NCI-H345 treated with DMSO at 0.1 percent for 48 hours (cell line): ENCODE measurements around the gene FARS2.
"Not testable (repeated sequence)": the region's sequence is repeated elsewhere in the genome, so short reads cannot be mapped to it uniquely, and the experiment has no call there.

Experiments
- DNase-seq: peaks from one replicate; lab custom pipeline; 2025; ENCODE audit not compliant: unreplicated experiment; lab: John Stamatoyannopoulos, UW

The FARS2 gene

GRCh38 chr6:5772408-5773120 lies 511.3 kb downstream of the FARS2 start:
- no peak for DNase-seq

GRCh38 chr6:5776104-5776503 lies 514.8 kb downstream of the FARS2 start:
- no peak for DNase-seq

GRCh38 chr6:5776706-5777390 lies 515.5 kb downstream of the FARS2 start:
- no peak for DNase-seq

GRCh38 chr6:5778317-5778857 lies 517.1 kb downstream of the FARS2 start:
- no peak for DNase-seq

GRCh38 chr6:5778906-5779305 lies 517.6 kb downstream of the FARS2 start:
- no peak for DNase-seq

- no peak for DNase-seq
Observed at GRCh38 chr6:5781019-5781418, 519.7 kb downstream of the FARS2 start.

- DNase-seq: no peak
Observed at GRCh38 chr6:5781966-5782556, 520.7 kb downstream of the FARS2 start.

- no peak for DNase-seq
Observed at GRCh38 chr6:5782783-5783547, 521.7 kb downstream of the FARS2 start.

- DNase-seq: no peak
Observed at GRCh38 chr6:5783584-5784089, 522.3 kb downstream of the FARS2 start.

- no peak for DNase-seq
Observed at GRCh38 chr6:5785249-5785648, 523.9 kb downstream of the FARS2 start.

- DNase-seq: no peak
Observed at GRCh38 chr6:5786321-5786968, 525.1 kb downstream of the FARS2 start.

GRCh38 chr6:5786969-5787720 lies 525.8 kb downstream of the FARS2 start:
- DNase-seq: no peak

GRCh38 chr6:5789426-5789825 lies 528.1 kb downstream of the FARS2 start:
- not testable (repeated sequence) for DNase-seq

- not testable (repeated sequence) for DNase-seq
Observed at GRCh38 chr6:5796555-5796954, 535.2 kb downstream of the FARS2 start.

- DNase-seq: not testable (repeated sequence)
Observed at GRCh38 chr6:5806406-5806805, 545.1 kb downstream of the FARS2 start.

- DNase-seq: no peak
Observed at GRCh38 chr6:5809450-5809849, 548.1 kb downstream of the FARS2 start.

- no peak for DNase-seq
Observed at GRCh38 chr6:5811997-5812396, 550.7 kb downstream of the FARS2 start.

- no peak for DNase-seq
Observed at GRCh38 chr6:5813625-5814027, 552.3 kb downstream of the FARS2 start.

- DNase-seq: no peak
Observed at GRCh38 chr6:5814116-5814515, 552.8 kb downstream of the FARS2 start.

GRCh38 chr6:5814901-5815300 lies 553.6 kb downstream of the FARS2 start:
- no peak for DNase-seq
